H1 (cell line): ENCODE measurements around the gene ZNF385D.

Source experiments
- CTCF ChIP-seq, 3 experiments: IDR thresholded peaks; 1 replicate in 2 of 3; 2 replicates in 1 of 3; pipeline versions ENCODE4 v1.5.1 to v1.6.1; 2011; ENCODE audit warnings: low read length in 3 of 3, mild to moderate bottlenecking in 3 of 3, inconsistent platforms in 2 of 3, low read depth in 1 of 3, moderate library complexity in 1 of 3; ENCODE audit not compliant: insufficient read depth in 1 of 3; ENCODE audit errors: control extremely low read depth in 1 of 3
- EZH2 ChIP-seq: fragments of 200-600 bp; sonication (generic); IDR thresholded peaks from 2 replicates; pipeline ENCODE4 v1.7.1; 2012; ENCODE audit warnings: low read depth, mild to moderate bottlenecking, moderate library complexity, low read length, inconsistent platforms; ENCODE audit not compliant: severe bottlenecking
- HDAC6 ChIP-seq: IDR thresholded peaks from one replicate; pipeline ENCODE4 v1.7.1; 2012; ENCODE audit warnings: low read depth, mild to moderate bottlenecking, inconsistent platforms, low read length, moderate library complexity
- RAD21 ChIP-seq, 2 experiments: IDR thresholded peaks in 1 of 2; conservative IDR thresholded peaks in 1 of 2; 2 replicates each; pipeline ENCODE4 v1.6.1; 2011; ENCODE audit warnings: low read depth in 2 of 2, low read length in 2 of 2, improper control_type of control experiment in 1 of 2, inconsistent platforms in 1 of 2, mild to moderate bottlenecking in 1 of 2, moderate library complexity in 1 of 2
- RFX5 ChIP-seq: IDR thresholded peaks from 2 replicates; pipeline ENCODE4 v1.6.1; 2011; ENCODE audit warnings: low read depth, low read length, improper control_type of control experiment, borderline replicate concordance

GRCh38 chr3:21705769-21706168 lies 45.2 kb downstream of the ZNF385D start:
- TF ChIP-seq RAD21 (IDR thresholded peaks at IDR 0.05 in 1 of 2, conservative IDR thresholded peaks at IDR 0.05 in 1 of 2; ENCODE audit: low read depth in 2 of 2, low read length in 2 of 2) (no peak), HDAC6 (no peak), RFX5 (no peak), CTCF (IDR thresholded peaks at IDR 0.05; ENCODE audit: control extremely low read depth in 1 of 3, insufficient read depth in 1 of 3, low read depth in 1 of 3, low read length in 3 of 3) (no peak), EZH2 (no peak)
